HG02973 (cell line): ENCODE data around the gene PPFIA1.
A peak's percentile ranks its signal among the peaks of the same experiment; 100 is the strongest.
"Not testable (repeated sequence)": the region's sequence is repeated elsewhere in the genome, so short reads cannot be mapped to it uniquely, and the experiment has no call there.

Experiments
- ATAC-seq: cut with Tn5 transposase; IDR thresholded peaks from one replicate; pipeline ENCODE4 v1.9.1; 2021; ENCODE audit warnings: moderate library complexity; ENCODE audit not compliant: unreplicated experiment

The PPFIA1 gene

DNA sequence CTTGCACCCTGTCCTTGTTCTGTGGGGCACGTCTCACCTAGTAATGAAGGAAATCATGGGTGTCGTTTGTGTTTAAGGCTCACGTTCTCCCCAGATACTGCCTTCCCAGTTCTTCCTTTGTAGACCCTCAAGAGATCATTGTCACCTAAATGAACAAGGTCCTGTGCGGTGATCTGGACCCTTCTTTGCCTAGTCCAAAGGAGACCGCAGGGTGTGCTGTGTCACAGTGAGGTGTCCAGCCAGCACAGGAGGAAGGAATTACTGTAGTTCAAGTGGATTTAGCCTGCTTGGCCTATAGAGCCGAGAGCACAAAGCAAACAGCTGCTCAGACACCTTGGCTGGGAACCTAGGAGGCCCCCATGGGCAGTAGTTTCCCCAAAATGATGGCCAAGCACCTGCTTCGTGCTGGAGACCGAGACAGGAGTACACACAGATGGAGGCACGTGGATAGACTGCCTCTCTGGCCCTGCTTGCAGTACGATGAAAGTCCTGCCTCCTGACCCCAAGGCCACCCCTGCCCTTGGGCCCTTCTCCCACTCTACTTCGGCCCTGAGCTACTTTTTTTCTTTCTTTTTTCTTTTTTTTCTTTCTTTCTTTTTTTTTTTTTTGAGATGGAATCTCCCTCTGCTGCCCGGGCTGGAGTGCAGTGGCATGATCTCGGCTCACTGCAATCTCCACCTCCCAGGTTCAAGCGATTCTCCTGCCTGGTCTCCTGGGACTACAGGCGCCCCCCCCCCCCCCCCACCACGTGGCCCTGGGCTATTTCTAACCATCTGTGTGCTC lies 19.4 kb upstream of the PPFIA1 start:
- no peak for ATAC-seq

DNA sequence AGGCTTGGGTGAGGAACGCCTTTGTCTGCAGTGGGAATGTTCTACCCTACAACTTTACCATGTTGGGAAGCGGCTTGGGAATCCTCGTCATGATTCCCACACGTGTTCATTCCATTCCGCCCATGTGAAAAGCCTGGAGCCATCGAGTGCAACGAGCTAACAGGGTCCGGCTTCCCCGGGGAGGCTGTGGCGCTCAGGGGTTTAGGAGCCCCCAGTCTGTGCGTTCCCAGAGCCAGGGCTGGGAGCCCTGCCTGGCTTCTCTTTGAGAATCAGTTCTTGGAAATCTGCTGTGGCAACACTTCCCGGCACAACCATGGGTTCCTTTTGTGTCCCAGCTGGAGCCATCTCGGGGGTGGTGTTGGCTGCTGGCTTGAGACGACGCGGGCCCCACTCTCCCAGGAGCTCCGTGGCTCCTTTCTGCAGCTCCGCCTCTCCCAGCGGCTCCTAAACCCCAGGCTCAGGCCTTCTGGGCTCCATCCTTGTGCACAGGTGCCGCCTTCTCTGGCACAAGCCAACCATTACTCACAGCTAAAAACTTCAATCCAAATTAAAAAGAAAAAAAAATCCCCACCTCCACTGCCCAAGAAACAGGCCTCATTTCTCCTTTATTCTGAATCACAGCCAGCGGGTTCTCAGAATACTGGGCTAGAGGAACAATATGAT lies 18.7 kb upstream of the PPFIA1 start:
- ATAC-seq = no peak

DNA sequence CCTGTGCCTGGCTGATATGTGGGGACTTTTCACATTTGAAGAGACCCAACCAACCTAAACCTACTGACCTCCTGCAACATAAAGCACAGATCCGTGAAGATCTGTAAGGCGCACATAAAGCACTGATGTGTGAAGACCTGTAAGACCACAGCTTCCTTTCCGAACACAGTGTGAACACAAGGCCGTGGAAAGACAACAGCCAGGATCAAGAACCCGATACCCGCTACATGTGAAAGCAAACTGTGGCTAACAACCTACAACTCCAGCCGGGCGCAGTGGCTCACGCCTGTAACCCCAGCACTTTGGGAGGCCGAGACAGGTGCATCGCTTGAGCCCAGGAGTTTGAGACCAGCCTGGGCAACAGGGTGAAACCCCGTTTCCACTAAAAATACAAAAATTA lies 17.6 kb upstream of the PPFIA1 start:
- no peak for ATAC-seq

DNA sequence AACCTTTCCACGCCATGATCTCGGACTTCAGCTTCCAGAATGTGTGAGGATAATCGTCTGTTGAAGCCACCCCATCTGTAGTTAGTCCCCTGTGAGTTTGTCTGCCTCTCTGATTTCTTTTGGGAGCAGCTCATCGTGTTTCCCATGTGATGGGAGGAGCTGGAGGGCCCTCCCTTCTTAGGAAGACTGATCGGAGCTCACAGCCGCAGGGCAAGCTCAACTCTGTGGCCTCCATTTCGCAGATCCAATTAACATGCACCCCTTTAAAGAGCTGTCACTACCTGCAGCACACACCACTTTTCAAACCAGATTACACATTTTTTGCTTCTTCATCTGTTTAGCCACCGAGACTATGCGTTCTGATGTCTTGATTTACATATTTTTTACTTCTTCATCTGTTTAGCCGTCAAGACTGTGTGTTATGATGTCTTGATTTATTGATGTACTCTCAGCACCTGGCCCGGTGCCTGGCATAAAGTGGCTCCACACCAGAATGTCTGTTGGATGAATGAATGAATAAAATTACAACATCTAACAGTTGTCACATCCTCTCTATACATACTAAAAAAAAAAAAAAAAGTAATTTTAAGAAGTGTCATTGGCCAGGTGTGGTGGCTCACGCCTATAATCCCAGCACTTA lies 14.9 kb upstream of the PPFIA1 start:
- no peak for ATAC-seq

DNA sequence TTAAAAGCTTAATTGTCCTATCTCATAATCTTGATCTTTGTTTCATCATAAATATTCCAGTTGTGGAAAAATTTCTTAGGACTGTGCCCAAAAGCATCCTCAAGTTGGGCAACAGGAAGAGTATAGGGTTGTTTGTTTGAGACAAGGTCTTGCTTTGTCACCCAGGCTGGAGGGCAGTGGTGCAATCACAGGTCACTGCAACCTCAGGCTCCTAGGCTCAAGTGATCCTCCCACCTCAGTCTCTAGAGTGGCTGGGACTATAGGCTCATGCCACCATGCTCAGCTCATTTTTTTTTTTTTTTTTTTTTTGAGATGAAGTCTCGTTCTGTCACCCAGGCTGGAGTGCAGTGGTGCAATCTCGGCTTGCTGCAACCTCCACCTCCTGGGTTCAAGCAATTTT lies 11.4 kb upstream of the PPFIA1 start:
- not testable (repeated sequence) for ATAC-seq

DNA sequence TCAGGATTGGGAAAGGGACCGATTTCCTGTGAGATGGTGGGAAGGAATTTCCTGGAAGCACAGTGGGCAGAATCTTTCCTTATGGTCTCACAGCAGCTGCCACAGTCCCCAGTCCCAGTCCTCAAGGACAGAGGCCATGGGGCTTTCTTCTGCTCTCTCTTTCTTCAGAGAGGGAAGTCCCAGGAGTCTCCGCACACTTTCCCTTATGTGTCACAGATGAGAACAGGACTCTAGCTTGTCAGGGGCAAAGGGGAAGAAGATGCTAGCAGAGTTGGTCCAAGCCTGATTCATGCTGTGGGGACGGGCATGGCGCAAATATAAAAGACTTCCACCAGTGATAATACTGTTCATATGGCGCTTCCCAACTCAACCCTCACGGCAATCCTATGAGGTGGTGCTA lies 7.5 kb upstream of the PPFIA1 start:
- ATAC-seq = no peak

DNA sequence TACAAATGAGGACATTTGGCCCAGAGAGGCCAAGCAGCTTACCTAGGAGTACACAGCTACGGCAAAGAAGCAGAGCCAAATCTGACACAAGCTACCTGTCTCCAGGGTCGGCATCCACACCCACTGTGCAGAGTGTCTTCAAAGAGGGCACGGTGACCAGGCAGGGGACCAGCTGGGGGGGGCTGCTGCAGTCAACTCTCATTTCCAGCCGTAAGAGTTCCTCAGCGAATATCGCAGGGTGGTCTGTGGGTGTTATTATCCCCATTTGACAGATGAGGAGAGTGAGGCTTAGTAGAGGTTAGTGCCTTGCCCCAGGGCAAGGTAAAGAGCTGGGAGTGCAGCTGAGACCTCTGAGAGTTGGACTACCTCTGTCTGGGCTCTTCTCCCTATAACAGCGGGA lies 7.1 kb upstream of the PPFIA1 start:
- no peak for ATAC-seq

DNA sequence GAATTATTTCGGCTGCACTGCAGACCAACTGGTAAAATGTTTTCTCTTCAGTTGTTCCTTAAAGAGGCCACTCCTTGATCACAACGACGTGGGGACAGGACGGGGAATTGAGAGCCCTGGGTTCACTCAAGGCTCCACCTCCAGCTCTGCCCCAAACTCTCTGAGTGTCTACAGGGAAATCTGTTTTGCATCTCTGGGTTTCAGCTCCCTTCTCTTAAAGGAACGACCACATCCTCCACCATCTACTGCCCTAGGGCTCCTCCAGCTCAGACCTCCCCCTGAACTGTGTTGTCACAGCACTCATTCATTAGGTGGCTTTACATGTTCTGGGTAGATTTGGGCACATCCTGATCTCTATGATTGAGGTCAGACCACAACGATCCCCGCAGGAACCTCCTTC lies 5.1 kb upstream of the PPFIA1 start:
- no peak for ATAC-seq

DNA sequence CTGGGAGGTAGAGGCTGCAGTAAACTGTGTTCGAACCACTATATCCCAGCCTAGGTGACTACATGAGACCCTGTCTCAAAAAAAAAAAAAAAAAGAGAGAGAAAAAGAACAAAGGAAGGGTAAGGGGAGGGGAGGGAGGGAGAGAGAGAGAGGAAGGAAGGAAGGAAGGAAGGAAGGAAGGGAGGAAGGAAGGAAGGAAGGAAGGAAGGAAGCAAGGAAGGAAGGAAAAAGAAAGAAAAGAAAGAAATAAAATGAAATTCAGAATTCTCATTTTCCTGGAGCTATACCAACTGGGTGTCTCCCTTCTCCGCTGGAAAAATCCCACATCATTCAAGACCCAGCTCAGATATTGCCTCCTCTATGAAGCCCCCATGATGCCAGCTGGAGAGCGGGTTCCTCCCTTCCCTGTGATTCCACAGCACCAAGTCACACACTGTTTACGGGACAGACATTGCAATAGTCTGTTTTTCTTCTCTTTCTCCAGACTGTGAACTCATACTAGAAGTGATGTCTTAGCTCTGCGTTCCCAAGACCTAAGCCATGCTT lies 3.0 kb upstream of the PPFIA1 start:
- no peak for ATAC-seq

DNA sequence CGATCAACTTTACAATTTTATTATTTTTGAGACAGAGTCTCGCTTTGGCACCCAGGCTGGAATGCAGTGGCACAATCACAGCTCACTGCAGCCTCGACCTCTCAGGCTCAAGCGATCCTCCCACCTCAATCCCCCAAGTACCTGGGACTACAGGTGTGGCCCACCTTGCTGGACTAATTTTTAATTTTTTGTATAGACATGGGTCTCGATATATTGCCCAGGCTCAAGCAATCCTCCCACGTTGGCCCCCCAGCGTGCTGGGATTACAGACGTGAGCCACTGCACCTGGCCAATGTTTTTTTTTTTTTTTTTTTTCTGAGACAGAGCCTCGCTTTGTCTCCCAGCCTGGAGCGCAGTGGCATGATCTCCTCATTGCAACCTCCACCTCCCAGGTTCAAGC lies 2.0 kb upstream of the PPFIA1 start:
- no peak for ATAC-seq

DNA sequence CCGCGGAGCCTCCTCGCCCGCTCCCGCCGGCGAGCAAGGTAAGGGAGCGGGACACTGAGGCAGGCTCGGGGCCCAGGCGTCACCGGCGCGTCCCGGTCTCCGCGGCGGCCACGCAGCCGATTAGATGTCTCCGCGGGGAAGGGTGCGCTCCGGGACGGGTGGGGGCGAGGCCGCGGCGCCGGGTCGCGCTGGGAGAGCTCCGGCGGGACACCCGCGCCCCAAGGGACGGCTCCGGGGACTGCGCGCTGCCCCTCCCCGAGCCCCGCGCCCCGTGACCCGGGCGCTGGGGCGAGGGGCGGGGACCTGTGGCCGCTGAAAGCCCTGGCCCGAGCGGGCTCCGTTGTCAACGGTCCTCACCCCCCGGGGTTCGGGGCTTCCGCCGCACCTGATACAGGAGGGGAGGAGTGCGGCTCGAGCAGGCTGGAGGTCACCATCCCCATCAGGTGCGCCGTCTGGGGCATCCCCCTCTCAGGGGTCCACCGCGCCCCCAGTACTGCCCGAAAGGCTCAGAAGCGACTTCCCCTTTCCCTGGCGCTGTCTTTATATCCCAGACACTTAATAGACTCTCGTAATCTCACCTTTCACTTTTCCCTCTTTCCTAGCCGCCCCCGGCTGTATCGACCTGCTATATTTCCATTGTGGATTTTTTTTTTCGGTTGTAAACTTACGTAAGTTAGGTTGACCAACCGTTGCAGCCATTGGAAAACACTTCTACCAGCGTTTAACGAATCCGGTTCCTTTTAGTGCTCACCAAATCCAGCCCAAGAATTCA lies 573 bp downstream of the PPFIA1 start:
- ATAC-seq = peak; percentile 43

DNA sequence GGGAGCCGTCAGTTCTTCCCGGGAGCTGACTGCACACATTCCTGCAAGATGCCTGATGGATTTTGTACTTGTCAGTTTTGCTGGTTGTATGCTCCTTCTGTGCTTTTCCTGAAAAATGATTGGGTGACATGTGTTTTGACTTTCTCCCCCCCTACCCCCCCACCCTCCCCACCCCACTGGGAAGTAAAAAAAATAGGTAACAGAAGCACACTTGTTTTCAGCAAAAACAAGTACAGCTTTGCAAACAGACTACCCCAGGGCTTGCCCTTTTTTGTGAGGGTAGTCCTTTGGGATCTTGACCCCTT lies 1.1 kb downstream of the PPFIA1 start:
- no peak for ATAC-seq

DNA sequence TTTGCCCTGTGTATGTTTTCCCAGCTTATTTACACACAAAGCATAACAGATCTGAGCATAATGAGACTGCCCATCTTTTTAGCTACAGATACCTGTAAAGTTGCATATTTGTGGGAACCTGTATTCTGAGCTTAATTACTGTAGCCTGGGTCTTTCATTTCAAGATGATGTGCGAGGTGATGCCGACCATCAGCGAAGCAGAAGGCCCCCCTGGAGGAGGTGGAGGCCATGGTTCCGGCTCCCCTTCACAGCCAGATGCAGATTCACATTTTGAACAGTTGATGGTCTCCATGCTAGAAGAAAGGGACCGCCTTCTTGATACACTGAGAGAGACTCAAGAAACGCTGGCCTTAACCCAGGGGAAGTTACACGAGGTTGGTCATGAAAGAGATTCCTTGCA lies 1.5 kb downstream of the PPFIA1 start:
- ATAC-seq = no peak

DNA sequence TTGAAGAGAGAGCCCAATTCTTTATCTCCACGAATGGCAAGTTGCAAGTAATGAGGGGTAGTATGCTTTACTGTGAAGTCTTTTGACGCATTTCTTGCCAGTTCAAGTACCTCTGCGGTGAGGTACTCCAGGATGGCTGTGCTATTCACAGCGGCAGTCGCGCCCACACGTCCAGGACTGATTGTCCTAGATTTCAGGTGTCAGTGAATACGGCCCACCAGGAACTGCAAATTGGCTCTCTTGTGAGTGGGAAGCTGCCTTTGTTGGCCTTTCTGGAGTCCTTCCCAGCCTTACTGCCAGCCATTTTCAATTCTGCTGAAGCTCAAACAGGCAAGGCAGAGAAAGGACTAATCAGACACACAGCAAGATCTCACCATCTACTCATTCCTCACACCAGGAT lies 8.5 kb downstream of the PPFIA1 start:
- ATAC-seq = no peak

DNA sequence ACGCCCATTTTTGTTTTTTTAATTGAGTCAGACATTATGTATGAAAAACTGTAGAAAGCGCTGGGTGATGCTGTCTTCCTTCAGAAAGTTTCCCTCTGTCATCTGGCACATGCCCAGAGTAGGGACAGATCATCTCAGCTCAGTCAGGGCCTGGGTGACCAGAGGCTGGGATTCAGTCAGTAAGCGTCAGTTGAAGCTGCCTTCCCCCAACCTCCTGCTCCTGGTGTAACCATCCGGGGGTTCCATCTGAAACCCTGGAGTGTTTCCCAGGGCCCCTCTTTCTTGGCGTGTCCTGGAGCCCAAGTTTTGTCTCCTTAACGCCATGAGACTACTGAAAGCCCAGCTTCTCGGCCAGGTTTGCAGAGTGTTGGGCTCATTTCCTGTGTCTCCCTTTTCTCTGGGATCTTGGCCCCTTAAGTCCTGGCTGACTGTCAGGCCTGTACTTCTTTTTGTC lies 10.7 kb downstream of the PPFIA1 start:
- ATAC-seq = no peak

DNA sequence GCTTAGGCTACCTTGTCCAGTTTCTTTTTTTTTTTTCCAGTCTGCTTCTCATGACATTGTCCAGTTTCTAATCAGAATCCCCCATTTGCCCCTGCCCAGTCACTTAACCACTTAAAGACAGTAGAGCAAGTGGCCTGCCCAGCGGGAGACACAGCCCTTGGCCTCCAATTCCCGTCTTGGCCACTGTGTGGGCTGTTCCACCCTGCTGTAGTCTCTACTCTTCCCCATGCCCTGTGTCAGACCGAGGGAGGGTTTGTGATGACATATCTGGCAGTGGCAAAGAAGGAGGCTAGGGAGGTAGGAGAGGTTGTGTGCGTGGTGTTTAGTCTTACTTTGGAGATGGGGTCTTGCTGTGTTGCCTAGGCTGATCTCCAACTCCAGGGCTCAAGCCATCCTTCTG lies 11.5 kb downstream of the PPFIA1 start:
- ATAC-seq = no peak

DNA sequence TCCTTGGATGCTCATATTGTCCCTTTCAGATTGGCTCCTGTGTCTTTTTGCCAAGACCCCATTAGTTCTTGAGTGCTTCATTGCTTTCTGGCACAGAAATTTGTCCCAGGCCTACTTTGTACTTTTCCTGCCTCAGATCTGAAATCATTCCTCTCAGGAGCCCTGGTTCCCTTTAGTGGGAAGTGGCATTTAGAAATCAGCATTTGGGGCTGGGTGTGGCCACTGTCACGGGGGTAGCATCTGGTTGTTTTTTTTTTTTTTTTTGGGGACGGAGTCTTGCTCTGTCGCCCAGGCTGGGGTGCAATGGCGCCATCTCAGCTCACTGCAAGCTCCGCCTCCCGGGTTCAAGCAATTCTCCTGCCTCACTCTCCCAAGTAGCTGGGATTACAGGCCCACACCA lies 18.2 kb downstream of the PPFIA1 start:
- no peak for ATAC-seq

DNA sequence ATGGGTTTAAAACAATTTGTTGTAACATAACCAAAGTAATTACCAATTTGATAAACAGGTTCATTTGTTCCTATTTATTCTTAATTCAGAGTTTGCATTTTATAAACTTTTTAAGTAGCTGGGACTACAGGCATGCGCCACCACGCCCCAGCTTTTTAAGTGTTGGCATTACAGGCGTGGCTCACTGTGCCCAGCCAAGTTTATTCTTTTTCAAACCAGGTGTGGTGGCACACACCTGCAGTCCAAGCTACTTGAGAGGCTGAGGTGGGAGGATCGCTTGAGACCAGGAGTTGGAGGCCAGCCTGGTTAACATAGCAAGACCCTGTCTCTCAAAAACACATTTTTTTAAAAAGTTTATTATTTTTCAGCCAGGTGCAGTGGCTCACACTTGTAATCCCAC lies 19.1 kb downstream of the PPFIA1 start:
- ATAC-seq = no peak

DNA sequence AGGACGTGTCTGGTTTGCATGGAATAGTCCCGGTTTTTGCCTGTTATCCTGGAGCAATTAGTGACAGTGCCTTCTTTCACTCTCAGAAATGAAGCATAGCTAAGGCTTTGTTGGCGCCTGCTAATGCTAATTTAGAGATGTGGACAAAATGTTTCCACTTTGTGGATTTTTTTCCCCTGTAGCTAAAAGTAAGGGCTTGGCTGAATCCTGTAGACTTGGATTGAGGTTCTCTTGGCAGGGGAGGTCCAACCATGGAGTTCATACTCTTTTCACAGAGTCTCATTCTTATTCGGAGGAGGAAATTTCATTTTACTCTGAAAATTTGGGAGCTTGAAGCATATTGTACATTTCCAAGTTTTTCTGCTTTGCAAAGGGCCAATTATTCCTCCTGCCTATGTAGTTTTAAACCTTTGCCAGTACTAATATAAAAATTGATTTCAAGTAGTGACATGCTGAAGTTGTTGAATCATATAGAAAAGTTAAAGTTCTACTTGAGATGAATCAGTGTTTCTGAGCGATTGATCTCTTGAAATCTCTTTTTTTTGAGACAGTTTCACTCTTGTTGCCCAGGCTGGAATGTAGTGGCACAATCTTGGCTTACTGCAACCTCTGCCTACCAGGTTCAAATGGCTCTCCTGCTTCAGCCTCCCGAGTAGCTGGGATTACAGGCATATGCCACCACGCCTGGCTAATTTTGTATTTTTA lies 20.0 kb downstream of the PPFIA1 start:
- ATAC-seq = no peak

DNA sequence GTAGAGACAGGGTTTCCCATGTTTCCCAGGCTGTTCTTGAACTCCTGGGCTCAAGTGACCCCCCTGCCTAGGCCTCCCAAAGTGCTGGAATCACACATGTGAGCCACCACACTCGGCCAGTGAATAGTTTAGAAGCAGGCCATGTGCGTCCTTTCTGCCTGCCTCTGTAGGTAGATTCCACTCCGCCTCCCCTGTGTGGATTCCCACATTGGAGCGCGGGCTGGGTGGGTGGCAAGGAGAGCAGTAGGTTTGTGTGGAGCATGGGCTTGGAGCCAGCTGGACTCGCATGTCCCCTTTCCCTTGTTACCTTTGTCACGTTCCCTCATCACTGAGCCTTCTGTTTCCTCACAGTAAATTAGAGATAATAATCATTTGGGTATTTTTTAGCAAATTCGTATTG lies 21.7 kb downstream of the PPFIA1 start:
- no peak for ATAC-seq

DNA sequence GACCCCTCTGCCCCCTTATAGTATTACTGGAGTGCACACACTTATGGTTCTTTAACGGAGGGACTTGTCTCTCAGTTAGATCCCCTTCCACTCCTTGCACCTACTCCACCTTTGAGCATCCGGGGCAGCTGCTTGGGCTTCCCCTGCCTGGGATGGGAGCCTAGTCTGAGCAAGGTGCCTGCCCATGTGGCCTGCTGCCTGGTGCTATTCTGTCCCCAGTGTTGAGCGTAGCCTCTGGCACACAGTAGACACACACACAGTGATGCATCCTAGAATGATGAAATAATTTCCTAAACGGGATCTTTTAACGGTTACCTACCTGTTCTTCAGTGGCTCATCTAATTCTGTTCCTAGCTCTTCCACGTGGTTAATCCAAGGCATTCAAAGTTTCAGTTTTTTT lies 22.4 kb downstream of the PPFIA1 start:
- no peak for ATAC-seq
